RWPE2 (cell line): ENCODE measurements around the gene NALCN.

Experiments used
- ATAC-seq: fragments of 200-7000 bp; cut with Tn5 transposase; 3 replicates; pipeline ENCODE4 v1.9.1; 2021; ENCODE audit warnings: low read depth
- DNase-seq: peaks from one replicate; pipeline ENCODE4 v3.0.0-alpha.2; 2020; ENCODE audit warnings: low spot score
- H3K27ac ChIP-seq: fragments of 450-650 bp; 2 replicates; pipeline ENCODE4 v1.5.1; 2017; ENCODE audit warnings: mild to moderate bottlenecking; ENCODE audit not compliant: poor library complexity, severe bottlenecking
- H3K27me3 ChIP-seq: fragments of 250-450 bp; sonication (Bioruptor Pico); 2 replicates; pipeline ENCODE4 v1.5.1; 2021; ENCODE audit warnings: mild to moderate bottlenecking, moderate library complexity; ENCODE audit not compliant: insufficient read depth, poor library complexity, severe bottlenecking
- H3K36me3 ChIP-seq: fragments of 250-450 bp; sonication (Bioruptor Pico); 2 replicates; pipeline ENCODE4 v1.5.1; 2020; ENCODE audit warnings: low read depth, mild to moderate bottlenecking, moderate library complexity
- H3K4me1 ChIP-seq: fragments of 250-450 bp; sonication (Bioruptor Pico); 2 replicates; pipeline ENCODE4 v1.5.1; 2021; ENCODE audit warnings: mild to moderate bottlenecking, moderate library complexity; ENCODE audit not compliant: insufficient read depth, poor library complexity, severe bottlenecking
- H3K4me3 ChIP-seq: fragments of 250-450 bp; sonication (Bioruptor Pico); 2 replicates; pipeline ENCODE4 v1.5.1; 2021; ENCODE audit warnings: mild to moderate bottlenecking, moderate library complexity; ENCODE audit not compliant: severe bottlenecking
- H3K9me3 ChIP-seq: fragments of 250-450 bp; sonication (Bioruptor Pico); 2 replicates; pipeline ENCODE4 v1.5.1; 2021; ENCODE audit warnings: mild to moderate bottlenecking, moderate library complexity; ENCODE audit not compliant: severe bottlenecking
- TF ChIP-seq, protein P1 (sequence below): fragments of 450-650 bp; IDR thresholded peaks from one replicate; pipeline ENCODE4 v1.5.1; 2017; ENCODE audit warnings: mild to moderate bottlenecking, moderate library complexity; ENCODE audit not compliant: poor library complexity, severe bottlenecking

NALCN gene

DNA sequence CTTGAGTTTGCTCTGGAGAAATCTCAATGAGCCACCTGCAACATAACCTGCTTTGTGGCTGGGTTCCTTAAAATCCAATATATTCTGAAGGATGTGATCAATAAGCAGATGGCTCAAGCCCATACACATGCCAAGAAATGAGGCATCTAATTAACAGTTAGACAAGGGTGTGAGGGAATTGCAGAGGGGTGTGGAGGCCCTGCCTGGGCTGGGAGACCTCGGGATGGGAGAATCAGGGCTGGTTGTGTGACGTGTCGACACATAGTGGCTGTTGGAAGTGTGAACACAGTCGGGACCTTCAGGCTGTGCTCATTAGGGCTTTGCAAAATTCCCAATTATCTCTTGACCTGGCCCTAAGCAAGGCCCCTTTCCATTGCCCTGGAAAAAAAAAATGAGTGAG is 379.8 kb downstream of the NALCN start:
- H3K36me3 ChIP-seq: no peaks in the 10 kb centered on the region
- DNase-seq (no peak), ATAC-seq (no peak)
- TF ChIP-seq, protein P1, sequence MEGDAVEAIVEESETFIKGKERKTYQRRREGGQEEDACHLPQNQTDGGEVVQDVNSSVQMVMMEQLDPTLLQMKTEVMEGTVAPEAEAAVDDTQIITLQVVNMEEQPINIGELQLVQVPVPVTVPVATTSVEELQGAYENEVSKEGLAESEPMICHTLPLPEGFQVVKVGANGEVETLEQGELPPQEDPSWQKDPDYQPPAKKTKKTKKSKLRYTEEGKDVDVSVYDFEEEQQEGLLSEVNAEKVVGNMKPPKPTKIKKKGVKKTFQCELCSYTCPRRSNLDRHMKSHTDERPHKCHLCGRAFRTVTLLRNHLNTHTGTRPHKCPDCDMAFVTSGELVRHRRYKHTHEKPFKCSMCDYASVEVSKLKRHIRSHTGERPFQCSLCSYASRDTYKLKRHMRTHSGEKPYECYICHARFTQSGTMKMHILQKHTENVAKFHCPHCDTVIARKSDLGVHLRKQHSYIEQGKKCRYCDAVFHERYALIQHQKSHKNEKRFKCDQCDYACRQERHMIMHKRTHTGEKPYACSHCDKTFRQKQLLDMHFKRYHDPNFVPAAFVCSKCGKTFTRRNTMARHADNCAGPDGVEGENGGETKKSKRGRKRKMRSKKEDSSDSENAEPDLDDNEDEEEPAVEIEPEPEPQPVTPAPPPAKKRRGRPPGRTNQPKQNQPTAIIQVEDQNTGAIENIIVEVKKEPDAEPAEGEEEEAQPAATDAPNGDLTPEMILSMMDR: no peak
- H3K4me1 ChIP-seq: no peaks in the 10 kb centered on the region
- no peaks in the 10 kb centered on the region for H3K9me3 ChIP-seq
- H3K27me3 ChIP-seq: no peaks in the 10 kb centered on the region
- no peak overlapping the region for H3K27ac ChIP-seq
- no peak overlapping the region for H3K4me3 ChIP-seq

DNA sequence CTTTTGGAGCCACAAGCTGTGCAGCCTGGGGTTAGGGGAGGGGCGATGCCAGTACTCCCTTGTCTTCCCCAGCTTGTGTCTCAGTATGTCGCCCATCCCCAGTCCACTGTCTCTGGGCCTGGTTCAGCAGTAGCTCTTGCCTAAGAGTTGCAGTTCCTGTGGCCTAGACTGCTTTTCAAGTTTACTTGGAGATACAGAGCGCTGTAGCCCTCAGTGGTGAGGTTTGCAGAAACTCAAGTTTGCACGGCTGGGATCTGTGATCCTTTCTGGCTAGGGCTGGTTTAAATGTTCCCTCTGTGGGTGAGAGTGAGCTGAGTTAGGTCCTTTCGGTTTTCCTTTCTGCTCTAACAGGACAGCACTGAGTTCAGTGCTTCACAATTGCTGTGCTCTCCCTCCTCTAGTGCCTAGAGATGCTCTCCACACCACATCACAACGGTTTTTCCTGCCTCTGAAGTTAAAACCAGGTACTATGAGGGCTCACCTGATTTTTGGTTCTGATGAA is 381.1 kb downstream of the NALCN start:
- H3K4me3 ChIP-seq: no peak overlapping the region
- no peak overlapping the region for H3K27ac ChIP-seq
- H3K4me1 ChIP-seq: no peaks in the 10 kb centered on the region
- H3K27me3 ChIP-seq: no peaks in the 10 kb centered on the region
- no peaks in the 10 kb centered on the region for H3K36me3 ChIP-seq
- H3K9me3 ChIP-seq: no peaks in the 10 kb centered on the region
- DNase-seq (no peak), ATAC-seq (no peak)
- TF ChIP-seq, protein P1: no peak

GRCh38 chr13:101026736-101027398 is 389.4 kb downstream of the NALCN start:
- Histone ChIP-seq H3K27ac (no peak overlapping the region), H3K9me3 (no peaks in the 10 kb centered on the region), H3K27me3 (no peaks in the 10 kb centered on the region), H3K4me3 (no peak overlapping the region), H3K4me1 (no peaks in the 10 kb centered on the region), H3K36me3 (no peaks in the 10 kb centered on the region)
- DNase-seq (no peak), ATAC-seq (no peak)
- TF ChIP-seq, protein P1: no peak

DNA sequence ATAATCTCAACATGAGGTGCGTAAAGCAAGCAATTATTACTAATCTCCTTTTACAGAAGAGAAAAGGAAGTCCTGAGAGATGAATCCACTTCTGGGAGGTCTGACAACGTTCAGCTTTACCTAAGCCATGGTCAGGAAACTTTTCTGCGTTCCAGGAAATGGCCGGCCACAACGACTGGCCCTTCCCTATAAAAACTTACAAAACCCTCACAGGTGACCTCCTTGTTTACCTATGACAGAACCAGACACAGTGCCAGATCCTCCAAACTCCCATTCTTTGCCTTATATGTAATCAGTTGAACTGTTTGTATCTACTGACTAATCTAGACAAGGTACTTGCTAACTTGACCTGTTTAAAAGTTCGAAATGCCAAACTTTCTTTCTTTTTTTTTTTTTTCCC is 390.0 kb downstream of the NALCN start:
- ATAC-seq: no peak
- TF ChIP-seq, protein P1: no peak
- no peaks in the 10 kb centered on the region for H3K9me3 ChIP-seq

GRCh38 chr13:101025925-101026324 is 390.4 kb downstream of the NALCN start:
- H3K27me3 ChIP-seq: no peaks in the 10 kb centered on the region
- TF ChIP-seq, protein P1: no peak
- no peak overlapping the region for H3K27ac ChIP-seq
- H3K36me3 ChIP-seq: no peaks in the 10 kb centered on the region
- no peak overlapping the region for H3K4me3 ChIP-seq
- no peaks in the 10 kb centered on the region for H3K4me1 ChIP-seq
- DNase-seq (no peak), ATAC-seq (no peak)
- no peaks in the 10 kb centered on the region for H3K9me3 ChIP-seq

More for the DNA sequence above, 390.0 kb downstream of the NALCN start:
- Histone ChIP-seq H3K4me3 (no peak overlapping the region), H3K27ac (no peak overlapping the region), H3K27me3 (no peaks in the 10 kb centered on the region), H3K36me3 (no peaks in the 10 kb centered on the region), H3K4me1 (no peaks in the 10 kb centered on the region)
- DNase-seq: no peak
